ENCODE data around the gene PDE6C. TPM values are rescaled to one million over a fixed set of nuclear protein-coding genes. Genes with fewer than 3 reads are reported as not detected.

PDE6C gene
- total and polyA plus RNA-seq, 2 of the 8 experiments (the other 6 are each of a cell fraction or from before 2014, with no cell fraction given): not detected

GRCh38 chr10:93594518-93594917, 17.8 kb upstream of the PDE6C start:
- WGBS, 2 experiments (ENCODE audit: extremely low coverage in 1 of 2, insufficient coverage in 1 of 2, insufficient read length in 1 of 2, insufficient replicate concordance in 2 of 2, low coverage in 1 of 2, low lambda C conversion rate in 2 of 2, missing lambda C conversion rate in 1 of 2): 92% methylated on average over 7 of the region's 7 CpGs; no CpG with 5 or more reads in 1 of the 2 experiments
- no peak for FAIRE-seq

More at GRCh38 chr10:93594518-93594917, 17.8 kb upstream of the PDE6C start:
- Histone ChIP-seq H3K18ac (ENCODE audit: extremely low read depth, low read length) (no peak overlapping the region), H3K9ac (replicated peaks in 1 of 4; ENCODE audit: extremely low read depth in 1 of 4, low read depth in 3 of 4, low read length in 3 of 4) (no peak overlapping the region), H4K20me1 (replicated peaks in 1 of 2; ENCODE audit: control insufficient read depth in 1 of 2, insufficient read depth in 2 of 2, low read length in 2 of 2) (no peaks in the 10 kb centered on the region), H4K5ac (ENCODE audit: insufficient read length, low read depth, low read length) (no peak overlapping the region), H2AFZ (ENCODE audit: low read length) (no peak overlapping the region), H2AK5ac (ENCODE audit: low read depth, low read length) (no peak overlapping the region), H3K27me3 (replicated peaks in 1 of 4; ENCODE audit: control insufficient read depth in 3 of 4, extremely low read depth in 1 of 4, insufficient read depth in 3 of 4, low read length in 3 of 4) (peaks cover 0 to 4% (median 2%) of the 10 kb centered on the region in 4 experiments; a peak in 4 of 7 replicates), H3K9me3 (ENCODE audit: insufficient read depth in 2 of 2, low read depth in 1 of 2, low read length in 1 of 2) (no peaks in the 10 kb centered on the region), H3K36me3 (ENCODE audit: control insufficient read depth in 2 of 4, insufficient read depth in 4 of 4, low read length in 3 of 4) (no peaks in the 10 kb centered on the region), H2BK20ac (ENCODE audit: low read length) (no peak overlapping the region), H3K4me1 (replicated peaks in 1 of 4; ENCODE audit: control insufficient read depth in 3 of 4, insufficient read depth in 4 of 4, low read length in 3 of 4) (peaks cover 3 to 8% (median 4%) of the 10 kb centered on the region in 4 experiments; a peak in 6 of 7 replicates), H3K14ac (ENCODE audit: insufficient read length) (no peak overlapping the region), H2BK5ac (ENCODE audit: low read depth, low read length) (no peak overlapping the region), H3K4me2 (ENCODE audit: insufficient read depth in 1 of 2, low read depth in 2 of 2, low read length in 2 of 2) (no peak overlapping the region), H3K56ac (replicated peaks; ENCODE audit: insufficient read length, low read depth, low read length) (no peak overlapping the region), H2BK120ac (replicated peaks; ENCODE audit: low read depth, low read length) (no peak overlapping the region), H3K79me1 (ENCODE audit: low read depth, low read length) (no peaks in the 10 kb centered on the region; the same call in 1 of the 2 replicates), H4K8ac (ENCODE audit: extremely low read depth, insufficient read depth, low read length) (no peak overlapping the region), H3K27ac (ENCODE audit: low read depth, low read length) (no peak overlapping the region), H4K91ac (replicated peaks; ENCODE audit: insufficient read length, low read length) (no peak overlapping the region), H3K4me3 (ENCODE audit: extremely low read depth in 1 of 4, insufficient read depth in 2 of 4, low read depth in 3 of 4, low read length in 4 of 4) (no peak overlapping the region), H3K23me2 (ENCODE audit: low read depth, low read length) (no peaks in the 10 kb centered on the region), H3K4ac (replicated peaks; ENCODE audit: insufficient read length, low read depth, low read length) (no peak overlapping the region), H3K23ac (ENCODE audit: insufficient read length) (no peak overlapping the region), H2BK15ac (ENCODE audit: low read length) (no peak overlapping the region), H3K79me2 (ENCODE audit: control insufficient read depth in 1 of 2, insufficient read depth in 2 of 2, low read length in 2 of 2) (no peaks in the 10 kb centered on the region), H2BK12ac (ENCODE audit: low read depth, low read length) (no peak overlapping the region)
- ChIA-PET POLR2A (ENCODE audit: partially characterized antibody) (no interaction called here), CTCF (ENCODE audit: partially characterized antibody) (no interaction called here)
- DNase-seq (ENCODE audit: low read depth in 1 of 2, low spot score in 2 of 2): no peak
- no peak for TF ChIP-seq RAD21 (IDR thresholded peaks at IDR 0.05 in 1 of 2, conservative IDR thresholded peaks at IDR 0.05 in 1 of 2; ENCODE audit: low read depth in 2 of 2, low read length in 2 of 2)
- no peak for TF ChIP-seq CBX8 (IDR thresholded peaks at IDR 0.05; ENCODE audit: borderline replicate concordance, low read depth, low read length)
- TF ChIP-seq TAF1 (IDR thresholded peaks at IDR 0.05; ENCODE audit: low read depth, low read length): no peak
- no peak for TF ChIP-seq JUND (IDR thresholded peaks at IDR 0.05; ENCODE audit: low read length)

Data from H1 (cell line).